Measurements from ENCODE around the gene SMG1.
"Not testable (repeated sequence)": the region's sequence is repeated elsewhere in the genome, so short reads cannot be mapped to it uniquely, and the experiment has no call there.

SMG1 gene

DNA sequence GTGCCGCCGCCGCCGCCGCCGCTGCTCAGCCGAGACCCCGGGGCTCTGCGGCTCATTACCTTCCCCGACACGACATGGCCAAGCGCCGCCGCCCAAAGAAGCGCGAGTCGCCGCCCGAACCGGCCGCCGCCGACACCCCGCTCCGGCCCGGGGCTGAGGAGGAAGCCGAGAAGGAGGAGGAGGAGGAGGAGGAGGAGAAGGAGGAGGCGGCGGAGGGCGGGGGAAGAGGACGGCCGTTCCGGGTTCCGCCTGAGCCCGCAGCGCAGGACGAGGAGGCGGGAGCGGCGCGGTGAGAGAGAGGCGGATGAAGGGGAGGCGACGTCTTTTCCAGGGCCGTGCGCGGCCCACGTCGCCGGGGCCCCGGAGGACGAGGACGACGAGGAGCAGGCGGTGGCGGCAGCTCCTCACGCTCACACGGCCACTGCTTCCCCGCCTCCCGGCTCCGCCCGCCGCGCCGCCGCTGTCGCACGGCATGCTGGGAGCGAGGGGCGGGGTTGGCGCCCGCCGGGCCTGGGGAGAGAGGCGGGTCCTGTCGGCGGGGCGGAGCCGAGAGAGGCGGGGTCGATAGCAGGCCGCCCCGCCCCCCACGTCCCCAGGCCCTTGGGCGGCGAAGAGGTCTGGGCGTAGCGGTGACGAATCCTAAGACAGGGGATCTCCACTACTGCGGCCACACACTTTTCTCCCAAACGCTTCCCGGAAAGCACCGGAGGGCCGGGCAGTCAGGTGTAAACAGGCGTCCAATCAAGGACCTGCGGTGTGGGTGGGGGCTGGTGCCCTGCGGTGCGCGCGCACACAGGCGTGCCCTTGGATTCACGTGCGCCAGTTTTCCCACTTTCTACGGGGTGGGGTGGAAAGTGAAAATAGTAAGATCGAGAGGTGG lies at the start of gene SMG1:
TSS of gene SMG1 (minus strand) at position 423 of the 880 bp plus-strand sequence. CDS start at position 56, 367 bp downstream.
- H3K4me3 ChIP-seq (ENCODE audit: low read depth in 1 of 2, low read length in 2 of 2), result peak within 1 kb of the TSS; percentile 64 to 70

GRCh38 chr16:18975109-18975508 lies 48.9 kb upstream of the SMG1 start:
- Histone ChIP-seq H3K4me1 (ENCODE audit: insufficient read depth, low read length) (no peaks in the 10 kb centered on the region), H3K9me3 (ENCODE audit: low read length) (no peaks in the 10 kb centered on the region), H3K27ac (ENCODE audit: low read depth, low read length) (no peak overlapping the region), H3K4me3 (ENCODE audit: low read depth in 1 of 2, low read length in 2 of 2) (no peak overlapping the region), H3K36me3 (ENCODE audit: insufficient read depth, low read length) (no peaks in the 10 kb centered on the region), H3K27me3 (ENCODE audit: control insufficient read depth in 1 of 2, insufficient read depth in 2 of 2, low read length in 2 of 2) (no peaks in the 10 kb centered on the region), H3K9ac (ENCODE audit: low read length) (no peak overlapping the region)

More for the DNA sequence above, at the start of gene SMG1:
- Histone ChIP-seq H3K27ac (ENCODE audit: low read depth, low read length) (peak within 1 kb of the TSS; percentile 82), H3K9ac (ENCODE audit: low read length) (peak within 1 kb of the TSS; percentile 61)
- H3K27me3 ChIP-seq (ENCODE audit: control insufficient read depth in 1 of 2, insufficient read depth in 2 of 2, low read length in 2 of 2); H3K4me1 ChIP-seq (ENCODE audit: insufficient read depth, low read length); H3K36me3 ChIP-seq (ENCODE audit: insufficient read depth, low read length); H3K9me3 ChIP-seq (ENCODE audit: low read length): not testable (repeated sequence)

- H3K9ac ChIP-seq (ENCODE audit: low read length), result no peak overlapping the region
These were observed 43.6 kb upstream of the SMG1 start for GRCh38 chr16:18969855-18970240.

DNA sequence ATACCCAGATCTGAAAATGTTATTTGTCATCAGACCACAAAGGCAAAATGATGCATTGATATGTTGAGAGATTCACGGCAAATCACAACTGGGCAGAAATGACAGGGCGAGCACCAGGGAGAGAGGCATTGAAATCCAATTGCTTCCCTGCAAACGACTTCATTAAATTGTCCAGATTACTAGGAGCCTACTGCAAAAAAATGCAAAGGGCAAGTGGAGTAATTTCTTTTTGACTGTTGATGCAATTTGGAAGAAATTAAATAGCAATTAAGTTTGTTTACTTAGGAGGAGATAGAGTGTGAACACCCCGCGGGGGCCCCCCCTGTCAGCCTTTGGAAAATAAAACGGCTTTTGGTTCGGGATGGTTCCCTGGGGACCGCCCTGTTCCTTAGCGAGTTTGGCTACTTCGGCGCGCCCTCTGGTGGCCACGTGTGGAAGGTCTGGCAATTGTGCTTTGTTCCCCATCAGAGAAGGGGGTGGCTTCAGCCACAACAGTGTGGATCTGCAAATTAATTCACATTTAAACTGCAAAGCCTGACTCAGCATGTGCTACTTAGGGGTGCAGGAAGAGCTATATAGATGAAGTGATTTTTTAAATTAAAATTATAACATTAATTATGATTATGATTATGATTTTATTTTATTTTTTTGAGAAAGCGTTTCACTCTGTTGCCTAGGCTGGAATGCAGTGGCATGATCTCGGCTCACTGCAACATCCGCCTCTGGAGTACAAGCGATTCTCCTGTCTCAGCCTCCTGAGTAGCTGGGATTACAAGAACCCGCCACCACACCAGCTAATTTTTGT lies 43.0 kb upstream of the SMG1 start:
- Histone ChIP-seq H3K9ac (ENCODE audit: low read length) (no peak overlapping the region), H3K4me1 (ENCODE audit: insufficient read depth, low read length) (no peaks in the 10 kb centered on the region), H3K27me3 (ENCODE audit: control insufficient read depth in 1 of 2, insufficient read depth in 2 of 2, low read length in 2 of 2) (no peaks in the 10 kb centered on the region), H3K9me3 (ENCODE audit: low read length) (no peaks in the 10 kb centered on the region), H3K27ac (ENCODE audit: low read depth, low read length) (no peak overlapping the region), H3K36me3 (ENCODE audit: insufficient read depth, low read length) (no peaks in the 10 kb centered on the region), H3K4me3 (ENCODE audit: low read depth in 1 of 2, low read length in 2 of 2) (peak overlapping the region; percentile 18 to 39)

More at GRCh38 chr16:18969855-18970240, 43.6 kb upstream of the SMG1 start:
- Histone ChIP-seq H3K4me1 (ENCODE audit: insufficient read depth, low read length) (no peaks in the 10 kb centered on the region), H3K36me3 (ENCODE audit: insufficient read depth, low read length) (no peaks in the 10 kb centered on the region), H3K27ac (ENCODE audit: low read depth, low read length) (no peak overlapping the region), H3K9me3 (ENCODE audit: low read length) (no peaks in the 10 kb centered on the region), H3K27me3 (ENCODE audit: control insufficient read depth in 1 of 2, insufficient read depth in 2 of 2, low read length in 2 of 2) (no peaks in the 10 kb centered on the region), H3K4me3 (ENCODE audit: low read depth in 1 of 2, low read length in 2 of 2) (no peak overlapping the region)

- Histone ChIP-seq H3K9me3 (ENCODE audit: low read length) (no peaks in the 10 kb centered on the region), H3K9ac (ENCODE audit: low read length) (no peak overlapping the region), H3K4me1 (ENCODE audit: insufficient read depth, low read length) (no peaks in the 10 kb centered on the region), H3K27me3 (ENCODE audit: control insufficient read depth in 1 of 2, insufficient read depth in 2 of 2, low read length in 2 of 2) (no peaks in the 10 kb centered on the region), H3K36me3 (ENCODE audit: insufficient read depth, low read length) (no peaks in the 10 kb centered on the region), H3K4me3 (ENCODE audit: low read depth in 1 of 2, low read length in 2 of 2) (no peak overlapping the region), H3K27ac (ENCODE audit: low read depth, low read length) (no peak overlapping the region)
These were observed 40.6 kb upstream of the SMG1 start for GRCh38 chr16:18966791-18967190.

- Histone ChIP-seq H3K27me3 (ENCODE audit: control insufficient read depth in 1 of 2, insufficient read depth in 2 of 2, low read length in 2 of 2) (no peaks in the 10 kb centered on the region), H3K4me1 (ENCODE audit: insufficient read depth, low read length) (no peaks in the 10 kb centered on the region), H3K9me3 (ENCODE audit: low read length) (no peaks in the 10 kb centered on the region), H3K27ac (ENCODE audit: low read depth, low read length) (no peak overlapping the region), H3K4me3 (ENCODE audit: low read depth in 1 of 2, low read length in 2 of 2) (no peak overlapping the region), H3K36me3 (ENCODE audit: insufficient read depth, low read length) (no peaks in the 10 kb centered on the region), H3K9ac (ENCODE audit: low read length) (no peak overlapping the region)
These were observed 39.3 kb upstream of the SMG1 start for GRCh38 chr16:18965555-18965954.

DNA sequence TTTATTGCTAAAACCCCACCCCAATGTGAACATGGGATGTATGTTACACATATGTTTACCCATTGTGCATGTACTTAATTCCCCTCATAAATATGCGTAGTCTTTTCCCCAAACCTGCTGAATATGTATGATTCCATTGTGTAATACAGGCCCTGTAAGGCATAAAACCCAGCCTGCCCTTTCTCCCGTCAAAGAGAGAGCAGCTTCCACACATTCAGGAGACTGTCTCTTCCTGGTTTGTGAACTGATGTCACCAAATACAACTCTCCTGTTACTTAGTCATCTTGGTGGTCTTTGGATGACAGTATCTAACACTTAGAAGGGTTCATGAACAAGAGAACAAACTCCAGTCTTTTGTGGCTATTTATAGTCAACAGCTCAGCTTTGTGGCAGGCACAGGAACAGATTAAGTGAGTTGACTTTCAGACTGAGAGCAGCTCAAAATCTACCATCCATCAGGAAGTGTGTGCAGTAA lies 32.9 kb upstream of the SMG1 start:
- H3K4me1 ChIP-seq (ENCODE audit: insufficient read depth, low read length), result no peaks in the 10 kb centered on the region
- H3K9me3 ChIP-seq (ENCODE audit: low read length), result no peaks in the 10 kb centered on the region
- H3K36me3 ChIP-seq (ENCODE audit: insufficient read depth, low read length), result no peaks in the 10 kb centered on the region
- H3K27me3 ChIP-seq (ENCODE audit: control insufficient read depth in 1 of 2, insufficient read depth in 2 of 2, low read length in 2 of 2), result no peaks in the 10 kb centered on the region
- no peak overlapping the region for H3K27ac ChIP-seq (ENCODE audit: low read depth, low read length)
- no peak overlapping the region for H3K4me3 ChIP-seq (ENCODE audit: low read depth in 1 of 2, low read length in 2 of 2)
- H3K9ac ChIP-seq (ENCODE audit: low read length), result no peak overlapping the region

DNA sequence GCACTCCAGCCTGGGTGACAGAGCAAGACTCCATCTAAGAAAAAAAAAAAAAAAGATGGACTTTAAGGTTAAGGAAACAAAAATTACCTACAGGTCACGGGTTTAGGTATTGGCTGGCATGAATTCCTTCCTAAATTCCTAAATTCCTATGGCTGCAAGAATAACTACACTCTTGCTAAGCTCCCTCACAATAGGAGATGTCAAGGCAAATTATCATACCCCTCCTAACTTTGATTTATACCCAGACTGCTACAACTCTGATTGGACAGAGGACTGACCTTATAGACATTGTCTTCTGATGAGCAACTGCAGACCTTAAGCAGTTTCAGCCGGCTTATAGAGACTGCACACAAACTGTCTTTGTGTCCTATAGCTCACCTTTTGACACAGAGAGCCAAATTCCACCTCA lies 32.4 kb upstream of the SMG1 start:
- Histone ChIP-seq H3K9ac (ENCODE audit: low read length) (no peak overlapping the region), H3K36me3 (ENCODE audit: insufficient read depth, low read length) (no peaks in the 10 kb centered on the region), H3K9me3 (ENCODE audit: low read length) (no peaks in the 10 kb centered on the region), H3K4me3 (ENCODE audit: low read depth in 1 of 2, low read length in 2 of 2) (no peak overlapping the region), H3K4me1 (ENCODE audit: insufficient read depth, low read length) (no peaks in the 10 kb centered on the region), H3K27ac (ENCODE audit: low read depth, low read length) (no peak overlapping the region), H3K27me3 (ENCODE audit: control insufficient read depth in 1 of 2, insufficient read depth in 2 of 2, low read length in 2 of 2) (no peaks in the 10 kb centered on the region)

GRCh38 chr16:18956658-18957241 lies 30.5 kb upstream of the SMG1 start:
- H3K36me3 ChIP-seq (ENCODE audit: insufficient read depth, low read length); H3K27me3 ChIP-seq (ENCODE audit: control insufficient read depth in 1 of 2, insufficient read depth in 2 of 2, low read length in 2 of 2); H3K9ac ChIP-seq (ENCODE audit: low read length); H3K9me3 ChIP-seq (ENCODE audit: low read length); H3K27ac ChIP-seq (ENCODE audit: low read depth, low read length); H3K4me1 ChIP-seq (ENCODE audit: insufficient read depth, low read length); H3K4me3 ChIP-seq (ENCODE audit: low read depth in 1 of 2, low read length in 2 of 2): not testable (repeated sequence)

DNA sequence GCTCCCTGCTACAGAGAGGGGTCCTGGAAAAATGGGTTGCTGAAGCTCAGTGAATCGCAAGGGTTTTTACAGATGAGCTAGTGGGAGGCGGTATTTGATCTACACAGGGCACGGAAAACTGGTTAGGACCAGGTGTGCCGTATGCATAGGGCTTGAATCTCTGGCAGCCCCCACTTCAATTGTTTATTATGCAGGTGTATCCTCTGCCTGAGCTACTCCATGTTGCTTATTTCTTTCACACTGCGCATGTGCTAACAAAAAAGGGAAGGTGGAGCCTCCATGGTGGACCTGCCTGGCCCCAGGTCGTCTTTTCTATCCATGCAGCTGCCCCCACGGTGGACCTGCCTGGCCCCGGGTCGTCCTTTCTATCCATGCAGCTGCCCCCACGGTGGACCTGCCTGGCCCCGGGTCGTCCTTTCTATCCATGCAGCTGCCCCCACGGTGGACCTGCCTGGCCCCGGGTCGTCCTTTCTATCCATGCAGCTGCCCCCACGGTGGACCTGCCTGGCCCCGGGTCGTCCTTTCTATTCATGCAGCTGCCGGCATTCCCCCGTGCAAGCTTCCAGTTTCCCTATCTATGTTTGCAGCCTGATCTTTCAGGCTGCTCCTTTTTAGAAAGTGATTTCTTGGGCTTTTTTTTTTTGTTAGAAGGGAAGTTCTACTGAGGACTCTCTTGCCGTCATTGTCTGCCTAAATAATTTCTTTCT lies 29.8 kb upstream of the SMG1 start:
- H3K27ac ChIP-seq (ENCODE audit: low read depth, low read length); H3K27me3 ChIP-seq (ENCODE audit: control insufficient read depth in 1 of 2, insufficient read depth in 2 of 2, low read length in 2 of 2); H3K9ac ChIP-seq (ENCODE audit: low read length); H3K4me3 ChIP-seq (ENCODE audit: low read depth in 1 of 2, low read length in 2 of 2); H3K9me3 ChIP-seq (ENCODE audit: low read length); H3K4me1 ChIP-seq (ENCODE audit: insufficient read depth, low read length); H3K36me3 ChIP-seq (ENCODE audit: insufficient read depth, low read length): not testable (repeated sequence)

- H3K4me3 ChIP-seq (ENCODE audit: low read depth in 1 of 2, low read length in 2 of 2), result no peak overlapping the region
- H3K36me3 ChIP-seq (ENCODE audit: insufficient read depth, low read length), result no peaks in the 10 kb centered on the region
- H3K4me1 ChIP-seq (ENCODE audit: insufficient read depth, low read length), result no peaks in the 10 kb centered on the region
- H3K27me3 ChIP-seq (ENCODE audit: control insufficient read depth in 1 of 2, insufficient read depth in 2 of 2, low read length in 2 of 2), result no peaks in the 10 kb centered on the region
- H3K9ac ChIP-seq (ENCODE audit: low read length), result no peak overlapping the region
- H3K9me3 ChIP-seq (ENCODE audit: low read length), result no peaks in the 10 kb centered on the region
- H3K27ac ChIP-seq (ENCODE audit: low read depth, low read length), result no peak overlapping the region
These were observed 27.3 kb upstream of the SMG1 start for GRCh38 chr16:18953547-18953946.

Measured in muscle layer of colon (tissue), 2 donors.